HG02678 (cell line): ENCODE measurements around the gene WDFY3.

Source experiments
- ATAC-seq: cut with Tn5 transposase; IDR thresholded peaks from one replicate; pipeline ENCODE4 v1.9.1; 2021; ENCODE audit warnings: mild to moderate bottlenecking, moderate library complexity; ENCODE audit not compliant: unreplicated experiment

WDFY3 gene

GRCh38 chr4:84966382-84967242 is at the start of gene WDFY3:
TSS of gene WDFY3 (minus strand) at chr4:84966690. CDS start at chr4:84860591, 106,099 bp downstream.
- peak; percentile 66 for ATAC-seq

DNA sequence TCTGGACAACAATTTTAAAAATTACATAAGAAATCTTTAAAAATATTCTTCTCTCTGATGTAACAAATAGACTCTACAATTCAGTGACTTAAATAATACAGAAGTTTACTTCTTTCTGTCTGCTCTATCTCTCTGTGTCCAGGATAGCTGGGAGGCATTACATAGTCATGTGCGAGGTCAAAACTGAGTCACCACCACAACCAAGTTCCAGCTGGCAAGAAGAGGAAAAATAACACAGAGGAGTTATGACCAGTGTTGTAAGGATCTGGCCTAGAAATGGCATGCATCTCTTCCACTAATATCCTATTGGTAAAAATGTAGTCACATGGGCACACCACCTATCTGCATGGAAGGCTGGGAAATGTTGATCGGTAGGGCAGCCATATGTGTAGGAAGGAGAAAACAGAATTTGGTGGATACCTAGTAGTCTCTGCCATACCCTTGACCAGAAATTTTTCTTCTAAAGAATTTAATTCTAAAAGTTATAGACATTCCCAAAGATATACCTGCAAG is 39.4 kb upstream of the WDFY3 start:
- ATAC-seq = no peak

- no peak for ATAC-seq
These were observed 33.9 kb upstream of the WDFY3 start for GRCh38 chr4:85000343-85000742.

DNA sequence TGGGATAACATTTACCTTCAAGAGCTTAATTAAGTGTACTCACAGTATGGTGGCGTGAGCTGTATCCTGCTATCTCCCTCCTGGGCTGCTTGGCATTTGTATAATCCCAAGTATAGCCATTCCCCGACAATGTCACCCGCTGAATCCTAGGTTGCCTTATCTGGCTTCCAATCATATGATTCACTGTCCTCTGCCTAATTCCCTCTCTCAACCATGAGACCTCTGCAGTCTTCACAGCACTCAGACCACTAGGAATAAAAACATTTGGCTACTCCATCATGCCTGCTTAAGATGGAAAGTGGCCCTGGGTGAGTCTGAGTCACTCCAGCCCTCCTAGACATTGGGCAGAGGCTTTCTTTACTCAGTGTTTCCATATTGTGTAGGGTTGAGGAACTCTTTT is 28.9 kb upstream of the WDFY3 start:
- no peak for ATAC-seq

GRCh38 chr4:84994280-84994679 is 27.8 kb upstream of the WDFY3 start:
- no peak for ATAC-seq

GRCh38 chr4:84985952-84986351 is 19.5 kb upstream of the WDFY3 start:
- ATAC-seq = no peak

- no peak for ATAC-seq
These were observed 10.9 kb upstream of the WDFY3 start for GRCh38 chr4:84977396-84977795.

DNA sequence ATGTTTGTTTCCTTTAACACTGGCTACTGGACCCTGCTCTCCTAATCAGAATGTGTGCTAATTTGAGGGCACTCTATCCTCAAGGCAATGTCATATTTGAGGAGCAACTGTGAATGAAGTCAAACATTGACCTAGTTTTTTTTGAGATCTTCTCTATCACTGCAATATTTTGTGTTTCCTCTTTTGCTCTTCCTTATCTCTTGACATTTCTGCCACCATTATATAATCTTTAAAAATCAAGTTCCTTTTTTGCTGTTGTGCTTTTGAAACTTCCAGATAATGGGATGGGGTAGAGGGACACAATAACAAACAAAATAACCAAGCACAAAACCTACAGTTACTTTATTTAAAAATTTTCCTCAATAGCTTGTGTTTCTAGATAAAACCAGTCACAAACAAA is 7.4 kb upstream of the WDFY3 start:
- no peak for ATAC-seq

DNA sequence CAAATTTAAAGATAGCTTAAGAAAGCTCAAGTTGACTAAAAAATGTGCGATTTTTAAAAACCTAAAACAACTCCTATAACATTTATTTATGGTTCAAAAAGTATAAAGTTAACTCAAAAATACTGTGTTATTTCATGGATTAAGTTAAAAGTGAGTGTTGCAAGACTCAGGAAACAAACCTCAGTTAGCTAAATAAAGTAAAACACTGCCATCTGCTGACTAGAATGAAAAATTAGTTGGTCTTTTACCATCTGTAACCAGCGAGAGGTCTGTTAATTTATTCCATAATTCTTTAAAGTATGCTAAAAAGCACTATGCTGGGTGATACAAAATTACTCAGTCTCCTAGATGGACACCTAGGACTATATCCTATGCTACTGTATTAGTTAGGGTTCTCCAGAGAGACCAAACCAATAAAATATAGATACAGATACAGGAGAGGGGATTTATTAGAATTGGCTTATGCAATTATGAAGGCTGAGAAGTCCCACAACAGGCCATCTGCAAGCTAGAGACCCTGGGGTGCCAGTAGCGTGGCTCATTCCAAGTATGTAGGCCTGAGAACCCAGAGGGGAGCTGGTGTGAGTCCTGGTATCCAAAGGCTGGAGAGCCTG is 4.9 kb upstream of the WDFY3 start:
- no peak for ATAC-seq

DNA sequence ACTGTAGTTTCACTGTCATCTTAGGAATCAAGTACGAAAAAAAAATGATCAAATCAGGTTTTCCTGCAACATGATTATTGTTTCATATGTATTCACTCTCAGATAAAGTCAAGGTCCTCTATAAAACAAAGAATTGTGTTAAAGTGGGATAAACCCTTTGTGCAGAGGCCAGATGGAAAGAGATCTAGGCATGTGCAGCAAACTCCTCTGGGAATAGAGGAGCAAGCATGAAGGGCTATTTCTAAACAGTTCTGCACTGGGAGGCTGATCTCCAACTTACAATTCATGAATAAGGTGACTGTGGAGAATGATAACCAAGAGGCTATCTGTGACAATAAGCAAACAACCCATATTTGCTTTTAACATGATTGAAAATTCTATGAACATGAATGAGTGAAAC is 2.4 kb upstream of the WDFY3 start:
- ATAC-seq = no peak

DNA sequence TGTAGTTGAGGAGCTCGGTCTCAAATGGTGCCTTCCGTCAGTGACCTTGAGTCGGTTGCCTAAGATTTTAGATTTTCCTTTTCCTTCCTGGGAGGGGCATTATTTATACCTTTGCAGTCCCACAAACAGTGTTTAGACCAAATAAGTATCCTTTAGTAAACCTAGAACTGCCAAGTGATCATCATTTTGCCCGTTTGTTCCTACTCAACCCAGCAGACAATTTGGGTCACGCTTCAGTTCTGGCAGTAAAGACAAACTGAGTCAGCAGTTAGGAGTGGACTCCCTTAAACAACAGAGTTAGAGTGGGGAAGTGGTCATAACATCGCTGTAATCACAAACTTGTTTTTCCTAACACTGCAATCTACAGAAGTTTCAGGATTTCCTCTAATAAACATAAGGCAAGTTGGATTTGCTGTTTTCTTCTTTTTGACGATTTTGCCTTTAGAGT is 777 bp upstream of the WDFY3 start:
- ATAC-seq = no peak

DNA sequence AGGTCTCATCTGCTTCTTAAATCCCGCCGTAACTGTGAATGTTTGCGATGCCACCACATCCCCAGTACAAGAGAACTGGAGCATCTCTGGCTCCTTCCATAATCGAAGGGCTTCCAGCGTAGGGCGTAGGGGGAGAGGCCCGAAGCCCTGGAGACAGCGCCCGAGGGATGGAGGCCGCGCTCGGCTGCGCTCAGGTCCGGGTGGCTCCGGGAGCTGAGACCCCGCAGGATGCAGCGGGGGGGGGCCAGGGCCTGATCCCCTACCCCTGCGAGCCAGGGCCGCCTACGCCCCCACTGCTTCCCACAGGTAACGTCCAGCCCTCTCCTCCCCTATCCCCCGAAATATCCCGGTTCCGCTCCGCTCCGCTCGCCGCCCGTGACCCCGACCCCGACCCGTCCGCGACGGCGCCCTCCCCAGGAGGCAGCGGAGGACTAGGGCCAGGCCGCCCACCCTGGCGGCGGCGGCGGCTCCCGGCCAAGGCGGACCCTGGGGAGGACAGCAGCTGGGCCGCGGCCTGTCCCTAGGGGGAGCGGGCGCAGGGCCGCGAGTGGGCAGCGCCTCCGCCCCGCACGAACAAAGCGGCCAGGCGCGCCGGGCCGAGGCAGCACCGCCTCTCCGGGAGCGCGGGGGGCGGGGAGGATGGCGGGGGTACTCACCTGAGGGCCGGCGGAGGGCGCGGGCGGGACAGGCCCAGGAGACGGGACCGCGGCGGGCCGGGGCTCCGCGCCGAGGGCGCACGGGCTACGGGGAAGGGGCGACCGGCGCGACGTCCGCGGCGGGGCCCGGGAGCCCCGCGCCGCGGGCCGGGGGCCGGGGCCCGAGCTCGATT is 723 bp downstream of the WDFY3 start:
- peak; percentile 27 for ATAC-seq

DNA sequence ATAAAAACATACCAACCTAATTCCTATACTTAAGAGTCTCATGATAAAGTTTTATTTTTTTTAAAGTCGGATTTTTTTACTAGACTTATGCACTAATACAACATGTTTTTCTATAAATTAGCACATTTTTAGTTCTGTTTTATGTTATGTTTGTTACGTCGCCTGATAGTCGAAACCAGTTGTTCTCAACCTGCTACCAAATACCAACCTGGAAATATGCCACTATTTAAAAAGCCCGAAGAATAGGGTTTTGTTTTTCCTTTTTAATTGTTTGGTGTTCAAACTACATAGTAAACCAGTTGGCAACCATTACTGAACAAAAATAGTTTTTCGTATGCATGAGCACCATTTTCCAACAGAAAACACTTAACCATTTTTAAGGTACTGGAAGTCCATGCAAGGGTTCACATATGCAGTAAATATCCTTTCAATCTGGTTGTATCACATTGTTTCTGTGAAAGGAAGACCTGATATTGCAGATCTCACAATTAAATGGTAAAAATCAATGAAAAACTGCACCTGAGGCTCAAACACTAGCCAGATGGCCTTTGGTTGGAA is 1.4 kb downstream of the WDFY3 start:
- ATAC-seq = no peak

- no peak for ATAC-seq
These were observed 4.4 kb downstream of the WDFY3 start for GRCh38 chr4:84962102-84962501.

GRCh38 chr4:84958434-84958833 is 8.1 kb downstream of the WDFY3 start:
- ATAC-seq = no peak

- no peak for ATAC-seq
These were observed 8.7 kb downstream of the WDFY3 start for GRCh38 chr4:84957514-84958420.

GRCh38 chr4:84956014-84956413 is 10.5 kb downstream of the WDFY3 start:
- ATAC-seq = no peak

DNA sequence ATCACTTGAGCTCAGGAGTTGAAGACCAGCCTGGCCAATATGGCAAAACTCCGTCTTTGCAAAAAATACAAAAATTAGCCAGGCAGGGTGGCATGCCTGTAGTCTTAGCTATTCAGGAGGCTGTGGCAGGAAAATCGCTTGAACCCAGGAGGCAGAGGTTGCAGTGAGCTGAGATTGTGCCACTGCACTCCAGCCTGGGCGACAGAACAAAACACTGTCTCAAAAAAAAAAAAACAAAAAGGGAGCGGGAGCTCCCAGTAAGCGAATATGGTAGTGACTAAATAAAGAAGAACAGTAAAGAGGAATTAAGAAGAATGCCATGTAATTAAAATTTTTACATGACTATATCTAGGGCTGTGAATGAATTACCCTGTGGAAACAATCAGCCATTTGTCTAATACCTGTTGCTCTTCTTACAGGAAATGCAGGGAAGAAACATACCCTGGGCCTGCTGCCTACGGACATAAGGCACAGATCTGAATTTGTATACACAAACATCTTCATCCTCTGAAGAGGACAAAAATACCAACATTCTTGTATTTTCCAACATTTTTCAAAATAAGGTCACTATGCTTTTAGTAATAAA is 11.4 kb downstream of the WDFY3 start:
- no peak for ATAC-seq

GRCh38 chr4:84952776-84953175 is 13.7 kb downstream of the WDFY3 start:
- no peak for ATAC-seq

DNA sequence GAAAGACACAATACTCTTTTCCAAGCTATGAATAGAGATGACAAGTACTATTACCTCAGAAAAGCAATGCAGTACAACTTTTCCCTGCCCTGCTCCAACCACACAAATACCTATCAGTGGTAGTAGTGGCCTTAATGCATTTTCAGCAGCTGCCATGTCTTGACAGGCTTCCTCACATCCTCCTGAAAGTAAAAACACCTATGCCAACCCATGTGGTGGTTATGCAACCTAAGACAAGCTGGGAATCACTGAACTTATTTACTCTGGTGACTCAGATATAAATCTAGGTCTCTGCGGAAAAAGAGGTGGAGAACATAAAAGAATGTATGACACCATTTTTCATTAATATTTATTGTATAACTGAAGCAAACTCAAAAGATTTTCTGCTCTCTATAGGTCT is 14.5 kb downstream of the WDFY3 start:
- no peak for ATAC-seq
